HepG2 (cell line): ENCODE results near the gene FBXW10. TPM values are rescaled to one million over a fixed set of nuclear protein-coding genes. Genes with fewer than 3 reads are reported as not detected.
"Not testable (repeated sequence)": the region's sequence is repeated elsewhere in the genome, so short reads cannot be mapped to it uniquely, and the experiment has no call there.

ENCODE experiments used
- ATAC-seq: fragments of 200-7000 bp; cut with Tn5 transposase; 3 replicates; pipeline ENCODE4 v1.9.1; 2020; ENCODE audit warnings: mild to moderate bottlenecking, moderate library complexity
- BruUV-seq: library from RNA; stranded (reverse); fragments of 400-500 nt; replicated peaks from 2 replicates; lab custom pipeline; 2021; lab: Mats Ljungman, UMichigan
- CTCF ChIA-PET: fragments of 300-600 bp; formaldehyde crosslinking; extraction: SDS; loops from one replicate; lab custom pipeline; 2021; ENCODE audit warnings: low total read pairs, inconsistent platforms, low intra/inter-chr PET ratio; lab: Yijun Ruan, JAX
- POLR2A ChIA-PET: fragments of 350-600 bp; sonication (Branson Sonifier 250); formaldehyde crosslinking; loops from one replicate; lab custom pipeline; 2020; ENCODE audit warnings: antibody characterized with exemption, inconsistent platforms; lab: Yijun Ruan, JAX
- DNase-seq: peaks from one replicate; pipeline ENCODE4 v3.0.0-alpha.2; 2015; ENCODE audit warnings: low spot score
- FAIRE-seq: peaks from 3 replicates; lab custom pipeline; 2011; peaks lifted over from hg19 to GRCh38; lab: Jason Lieb, UNC
- H2AFZ ChIP-seq: one replicate; pipeline ENCODE4 v1.6.1; 2011; ENCODE audit warnings: low read length, inconsistent platforms
- H3K27ac ChIP-seq: fragments of 300-600 bp; 3 replicates; pipeline ENCODE4 v1.8.0; 2011; ENCODE audit warnings: mixed run types, mild to moderate bottlenecking, mixed read lengths, low read length, inconsistent platforms; ENCODE audit not compliant: insufficient read depth; ENCODE audit errors: extremely low read length
- H3K27me3 ChIP-seq, 2 experiments: fragments of 200-600 bp in 1 of 2; 2 replicates in 1 of 2; 3 replicates in 1 of 2; pipeline versions ENCODE4 v1.6.0 to v1.8.0; 2011; ENCODE audit warnings: low read length in 2 of 2, mild to moderate bottlenecking in 2 of 2, moderate library complexity in 2 of 2, inconsistent platforms in 1 of 2; ENCODE audit not compliant: insufficient read depth in 2 of 2, control insufficient read depth in 1 of 2
- H3K36me3 ChIP-seq, 2 experiments: fragments of 200-600 bp in 1 of 2; replicated peaks in 1 of 2; 2 replicates in 1 of 2; 3 replicates in 1 of 2; pipeline versions ENCODE4 v1.5.1 to v1.8.0; 2011; ENCODE audit warnings: low read length in 2 of 2, inconsistent platforms in 1 of 2; ENCODE audit not compliant: insufficient read depth in 2 of 2, control insufficient read depth in 1 of 2
- H3K4me1 ChIP-seq: 2 replicates; pipeline ENCODE4 v1.5.1; 2012; ENCODE audit warnings: low read length, inconsistent platforms; ENCODE audit not compliant: insufficient read depth
- H3K4me2 ChIP-seq: 2 replicates; pipeline ENCODE4 v1.6.0; 2011; ENCODE audit warnings: low read depth, low read length, inconsistent platforms
- H3K4me3 ChIP-seq, 3 experiments: fragments of 200-600 bp in 1 of 3; sonication (generic), shearing (Covaris generic) in 1 of 3; replicated peaks in 1 of 3; 2 replicates each; pipeline ENCODE4 v1.5.1; 2011 to 2016; ENCODE audit warnings: low read length in 3 of 3, inconsistent platforms in 2 of 3, low read depth in 2 of 3, mild to moderate bottlenecking in 2 of 3, control low read depth in 1 of 3, mixed read lengths in 1 of 3; ENCODE audit not compliant: insufficient read depth in 1 of 3
- H3K79me2 ChIP-seq: one replicate; pipeline ENCODE4 v1.6.1; 2011; ENCODE audit warnings: low read length, inconsistent platforms; ENCODE audit not compliant: insufficient read depth
- H3K9ac ChIP-seq: 2 replicates; pipeline ENCODE4 v1.6.0; 2011; ENCODE audit warnings: mild to moderate bottlenecking, low read depth, low read length, inconsistent platforms; ENCODE audit not compliant: insufficient read depth
- H3K9me3 ChIP-seq: 2 replicates; pipeline ENCODE4 v1.5.1; 2012; ENCODE audit warnings: mild to moderate bottlenecking, low read length
- H4K20me1 ChIP-seq: 2 replicates; pipeline ENCODE4 v1.6.0; 2011; ENCODE audit warnings: inconsistent platforms, mild to moderate bottlenecking, low read length, moderate library complexity; ENCODE audit not compliant: insufficient read depth
- STAG1 ChIP-seq: sonication (generic); formaldehyde crosslinking; IDR thresholded peaks from 2 replicates; pipeline ENCODE4 v1.4.0; 2020; ENCODE audit warnings: missing genetic modification reagents
- whole genome bisulfite sequencing: methylation state at CpG from one replicate; pipeline ENCODE4 v1.1.6; 2017; ENCODE audit warnings: low lambda C conversion rate; 5-methylcytosine and 5-hydroxymethylcytosine counted together
- in situ Hi-C: cut with HindIII; loops from 2 replicates; pipeline ENCODE4 v1.10.0; 2017; ENCODE audit warnings: low pct_unique_long_range_greater_than_20kb; ENCODE audit not compliant: extremely low pct_ligation_motif_present
- intact Hi-C: fragments of 100-400 bp; cut with micrococcal nuclease; formaldehyde crosslinking; loops from one replicate; pipeline ENCODE4 v1.10.0; 2022; ENCODE audit not compliant: unreplicated experiment
- polyA plus RNA-seq, 8 experiments: library from polyadenylated mRNA; depleted of rRNA in 3 of 8; stranded (reverse) in 7 of 8; unstranded in 1 of 8; fragments of >200 nt; fragmentation: Illumina TruSeq in 4 of 8; extraction: Trizol in 4 of 8; gene quantifications; 2 replicates each; pipeline versions ENCODE4 v1.2.1 to v1.2.3, GENCODE V29; 2011 to 2016; ENCODE audit warnings: low read depth in 4 of 8, missing spikeins in 1 of 8, mixed read lengths in 1 of 8; ENCODE audit not compliant: insufficient read depth in 1 of 8
- total RNA-seq, 5 experiments: library from RNA; depleted of rRNA; stranded (reverse); fragments of >200 nt; fragmentation: Illumina TruSeq; extraction: Trizol; gene quantifications; 2 replicates each; pipeline ENCODE4 v1.2.3, GENCODE V29; 2016; ENCODE audit warnings: low read depth in 1 of 5

Gene FBXW10
- total and polyA plus RNA-seq, 2 of the 13 experiments (the other 11 are each of a cell fraction or from before 2014, with no cell fraction given) = 0.04 to 0.17 TPM

DNA sequence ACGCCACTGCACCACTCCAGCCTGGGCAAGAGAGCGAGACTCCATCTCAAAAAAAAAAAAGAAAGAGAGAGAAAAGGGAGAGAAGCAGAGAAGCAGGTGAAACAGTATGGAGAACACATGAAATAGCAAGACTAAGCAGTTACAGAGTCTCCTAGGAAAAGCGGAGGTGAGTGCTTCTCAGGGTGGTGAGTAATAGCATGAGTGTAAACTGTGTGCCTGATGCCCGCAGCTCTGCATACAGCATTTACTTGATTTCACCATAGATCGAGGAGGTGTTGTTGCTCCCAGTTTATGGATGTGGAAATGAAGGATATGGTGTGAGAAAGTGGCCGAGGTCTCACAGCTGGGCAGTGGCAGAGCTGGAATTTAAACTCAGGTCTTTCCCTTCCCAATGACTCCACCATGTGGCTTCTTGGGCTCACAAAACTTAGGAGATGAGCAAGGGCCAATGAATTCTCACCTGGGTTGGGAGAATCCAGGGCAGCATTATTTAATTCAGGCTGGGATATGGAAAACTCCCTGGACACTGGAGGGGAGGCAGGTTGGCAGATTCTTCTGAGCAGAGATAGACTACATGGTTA is 10.1 kb downstream of the FBXW10 start:
- peak; percentile 61 for ATAC-seq
- peaks cover 22% of the 10 kb centered on the region for H3K4me1 ChIP-seq
- H3K36me3 ChIP-seq, H4K20me1 ChIP-seq, H3K9me3 ChIP-seq, H2AFZ ChIP-seq, H3K9ac ChIP-seq, H3K27ac ChIP-seq, CTCF ChIA-PET, H3K4me2 ChIP-seq, in situ Hi-C loops, H3K4me3 ChIP-seq, BruUV-seq, DNase-seq, POLR2A ChIA-PET, H3K27me3 ChIP-seq, H3K79me2 ChIP-seq, intact Hi-C loops: not testable (repeated sequence)
- WGBS = 32% methylated on average over 5 of the region's 6 CpGs
- peak; percentile 13; the same call in 1 of the 2 replicates for TF ChIP-seq STAG1 (CRISPR knock-in tag)
- peak; percentile 78 for FAIRE-seq

DNA sequence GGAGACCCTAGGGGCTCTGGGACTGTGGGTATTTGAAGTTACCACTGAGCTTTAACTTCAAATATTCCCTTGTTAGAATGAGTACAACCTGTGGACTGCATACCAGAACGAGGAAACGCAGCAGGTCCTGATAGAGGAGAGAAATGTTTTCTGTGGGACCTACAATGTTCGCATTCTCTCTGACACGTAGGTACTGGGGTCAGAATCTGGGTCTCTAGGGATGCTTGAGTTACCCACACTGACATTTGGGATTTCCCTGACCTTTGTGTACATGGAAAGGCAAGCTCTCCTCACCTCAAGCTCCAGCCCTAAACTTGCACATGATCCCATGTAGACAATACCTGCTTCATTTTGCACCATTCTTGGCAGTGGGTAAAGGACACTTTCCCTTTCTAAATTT is 12.1 kb downstream of the FBXW10 start:
- H2AFZ ChIP-seq, intact Hi-C loops, H4K20me1 ChIP-seq, H3K27me3 ChIP-seq, H3K27ac ChIP-seq, H3K79me2 ChIP-seq, BruUV-seq, ATAC-seq, DNase-seq, H3K4me3 ChIP-seq, H3K9me3 ChIP-seq, POLR2A ChIA-PET, FAIRE-seq, H3K4me2 ChIP-seq, H3K36me3 ChIP-seq, in situ Hi-C loops, H3K9ac ChIP-seq, CTCF ChIA-PET: not testable (repeated sequence)
- 30% methylated on average over 4 of the region's 4 CpGs for WGBS
- peaks cover 22% of the 10 kb centered on the region for H3K4me1 ChIP-seq
